ENCODE results near the gene FAM83G.

Gene FAM83G

GRCh38 chr17:18988546-18989173 lies 15.9 kb downstream of the FAM83G start:
- DNase-seq (ENCODE audit: low read depth) = no peak

GRCh38 chr17:18987862-18988545 lies 16.6 kb downstream of the FAM83G start:
- DNase-seq (ENCODE audit: low read depth) = no peak

GRCh38 chr17:18987230-18987610 lies 17.3 kb downstream of the FAM83G start:
- DNase-seq (ENCODE audit: low read depth) = no peak

- DNase-seq (ENCODE audit: low read depth) = no peak
These were observed 17.9 kb downstream of the FAM83G start for GRCh38 chr17:18986541-18987229.

- DNase-seq (ENCODE audit: low read depth) = no peak
These were observed 19.1 kb downstream of the FAM83G start for GRCh38 chr17:18985475-18985874.

- no peak for DNase-seq (ENCODE audit: low read depth)
These were observed 20.1 kb downstream of the FAM83G start for GRCh38 chr17:18984273-18985114.

GRCh38 chr17:18981642-18982424 lies 22.7 kb downstream of the FAM83G start:
- DNase-seq (ENCODE audit: low read depth) = no peak

- no peak for DNase-seq (ENCODE audit: low read depth)
These were observed 23.3 kb downstream of the FAM83G start for GRCh38 chr17:18981335-18981641.

- DNase-seq (ENCODE audit: low read depth) = no peak
These were observed 23.8 kb downstream of the FAM83G start for GRCh38 chr17:18980682-18981334.

GRCh38 chr17:18978655-18979054 lies 25.9 kb downstream of the FAM83G start:
- DNase-seq (ENCODE audit: low read depth) = no peak

- no peak for DNase-seq (ENCODE audit: low read depth)
These were observed 26.5 kb downstream of the FAM83G start for GRCh38 chr17:18978050-18978449.

- DNase-seq (ENCODE audit: low read depth) = no peak
These were observed 26.9 kb downstream of the FAM83G start for GRCh38 chr17:18977646-18978045.

GRCh38 chr17:18977021-18977420 lies 27.5 kb downstream of the FAM83G start:
- no peak for DNase-seq (ENCODE audit: low read depth)

GRCh38 chr17:18976201-18976600 lies 28.4 kb downstream of the FAM83G start:
- no peak for DNase-seq (ENCODE audit: low read depth)

GRCh38 chr17:18975597-18975996 lies 29.0 kb downstream of the FAM83G start:
- DNase-seq (ENCODE audit: low read depth) = no peak

- no peak for DNase-seq (ENCODE audit: low read depth)
These were observed 30.0 kb downstream of the FAM83G start for GRCh38 chr17:18974407-18975149.

- DNase-seq (ENCODE audit: low read depth) = no peak
These were observed 32.8 kb downstream of the FAM83G start for GRCh38 chr17:18971801-18972200.

- DNase-seq (ENCODE audit: low read depth) = no peak
These were observed 33.7 kb downstream of the FAM83G start for GRCh38 chr17:18970582-18971480.

All from activated T-cell treated with anti-CD3 and anti-CD28 coated beads for 24 hours (primary cell).